H1 (cell line): ENCODE results near the gene ADCY1. TPM values are rescaled to one million over a fixed set of nuclear protein-coding genes. Genes with fewer than 3 reads are reported as not detected.
A peak's percentile ranks its signal among the peaks of the same experiment; 100 is the strongest.

Experiments used
- CTCF ChIA-PET: fragments of 300-600 bp; sonication (Branson Sonifier 250); formaldehyde crosslinking; loops from one replicate; lab custom pipeline; 2021; ENCODE audit not compliant: partially characterized antibody; lab: Charles Lee
- POLR2A ChIA-PET: fragments of 300-600 bp; sonication (Branson Sonifier 250); formaldehyde crosslinking; loops from one replicate; lab custom pipeline; 2021; ENCODE audit warnings: inconsistent platforms; ENCODE audit not compliant: partially characterized antibody; lab: Charles Lee
- DNase-seq, 2 experiments: peaks; one replicate each; pipeline versions ENCODE4 v3.0.0 to v3.0.0-alpha.2; 2010 to 2022; ENCODE audit warnings: low spot score in 2 of 2, low read depth in 1 of 2, mixed read lengths in 1 of 2
- FAIRE-seq: peaks from 2 replicates; lab custom pipeline; 2011; peaks lifted over from hg19 to GRCh38; lab: Jason Lieb, UNC
- H2AFZ ChIP-seq: 2 replicates; pipeline ENCODE4 v1.8.1; 2012; ENCODE audit warnings: low read length, inconsistent platforms
- H2AK5ac ChIP-seq: 2 replicates; pipeline ENCODE4 v1.6.1; 2013; ENCODE audit warnings: low read depth, low read length
- H2BK120ac ChIP-seq: replicated peaks from 2 replicates; pipeline ENCODE3; 2013; ENCODE audit warnings: low read depth, low read length, inconsistent platforms
- H2BK12ac ChIP-seq: 2 replicates; pipeline ENCODE4 v1.6.1; 2013; ENCODE audit warnings: low read depth, low read length
- H2BK15ac ChIP-seq: 2 replicates; pipeline ENCODE4 v1.6.1; 2013; ENCODE audit warnings: low read length
- H2BK20ac ChIP-seq: 2 replicates; pipeline ENCODE4 v1.6.1; 2013; ENCODE audit warnings: low read length
- H2BK5ac ChIP-seq: 2 replicates; pipeline ENCODE4 v1.6.1; 2013; ENCODE audit warnings: low read depth, low read length
- H3K14ac ChIP-seq: 2 replicates; pipeline ENCODE4 v1.6.1; 2013; ENCODE audit warnings: inconsistent platforms; ENCODE audit not compliant: insufficient read length
- H3K18ac ChIP-seq: 2 replicates; pipeline ENCODE4 v1.6.1; 2013; ENCODE audit warnings: low read length; ENCODE audit errors: extremely low read depth
- H3K23ac ChIP-seq: 2 replicates; pipeline ENCODE4 v1.6.1; 2013; ENCODE audit warnings: inconsistent platforms; ENCODE audit not compliant: insufficient read length
- H3K23me2 ChIP-seq: 2 replicates; pipeline ENCODE4 v1.6.1; 2013; ENCODE audit warnings: low read depth, low read length
- H3K27ac ChIP-seq: 2 replicates; pipeline ENCODE4 v1.6.1; 2011; ENCODE audit warnings: low read depth, low read length, inconsistent platforms
- H3K27me3 ChIP-seq, 4 experiments: replicated peaks in 1 of 4; 1 replicate in 1 of 4; 2 replicates in 3 of 4; pipeline versions ENCODE4 v1.6.1 to v1.8.1; 2011 to 2013; ENCODE audit warnings: low read length in 3 of 4, mild to moderate bottlenecking in 3 of 4, inconsistent platforms in 2 of 4, mixed read lengths in 2 of 4, moderate library complexity in 1 of 4; ENCODE audit not compliant: control insufficient read depth in 3 of 4, insufficient read depth in 3 of 4; ENCODE audit errors: extremely low read depth in 1 of 4
- H3K36me3 ChIP-seq, 4 experiments: 2 replicates each; pipeline versions ENCODE4 v1.6.1 to v1.8.1; 2011 to 2013; ENCODE audit warnings: mild to moderate bottlenecking in 4 of 4, low read length in 3 of 4, moderate library complexity in 2 of 4, control low read depth in 1 of 4, inconsistent platforms in 1 of 4; ENCODE audit not compliant: insufficient read depth in 4 of 4, control insufficient read depth in 2 of 4
- H3K4ac ChIP-seq: replicated peaks from 2 replicates; pipeline ENCODE3; 2013; ENCODE audit warnings: low read length, low read depth, mixed read lengths, inconsistent platforms; ENCODE audit not compliant: insufficient read length
- H3K4me1 ChIP-seq, 4 experiments: replicated peaks in 1 of 4; 1 replicate in 1 of 4; 2 replicates in 3 of 4; pipeline versions ENCODE4 v1.6.1 to v1.8.1; 2011 to 2013; ENCODE audit warnings: low read length in 3 of 4, inconsistent platforms in 2 of 4, mixed read lengths in 1 of 4; ENCODE audit not compliant: insufficient read depth in 4 of 4, control insufficient read depth in 3 of 4
- H3K4me2 ChIP-seq, 2 experiments: 2 replicates each; pipeline versions ENCODE4 v1.6.1 to v1.8.1; 2011 to 2013; ENCODE audit warnings: low read depth in 2 of 2, low read length in 2 of 2, control low read depth in 1 of 2, inconsistent platforms in 1 of 2, mild to moderate bottlenecking in 1 of 2; ENCODE audit not compliant: insufficient read depth in 1 of 2
- H3K4me3 ChIP-seq, 4 experiments: fragments of 200-600, 300-600 bp in 1 of 4; sonication (generic), shearing (Covaris generic), sonication (Bioruptor Twin) in 1 of 4; 2 replicates each; pipeline versions ENCODE4 v1.5.1 to v1.8.1; 2011 to 2016; ENCODE audit warnings: low read length in 4 of 4, low read depth in 3 of 4, control low read depth in 2 of 4, inconsistent platforms in 2 of 4, mild to moderate bottlenecking in 2 of 4, mixed read lengths in 1 of 4, moderate library complexity in 1 of 4; ENCODE audit not compliant: insufficient read depth in 2 of 4; ENCODE audit errors: extremely low read depth in 1 of 4
- H3K56ac ChIP-seq: replicated peaks from 2 replicates; pipeline ENCODE3; 2013; ENCODE audit warnings: low read depth, mild to moderate bottlenecking, mixed read lengths, low read length, inconsistent platforms; ENCODE audit not compliant: insufficient read length
- H3K79me1 ChIP-seq: 2 replicates; pipeline ENCODE4 v1.6.1; 2013; ENCODE audit warnings: low read depth, low read length, control low read depth
- H3K79me2 ChIP-seq, 2 experiments: 2 replicates each; pipeline versions ENCODE4 v1.6.1 to v1.8.1; 2012 to 2013; ENCODE audit warnings: low read length in 2 of 2, mild to moderate bottlenecking in 2 of 2, inconsistent platforms in 1 of 2; ENCODE audit not compliant: insufficient read depth in 2 of 2, control insufficient read depth in 1 of 2
- H3K9ac ChIP-seq, 4 experiments: replicated peaks in 1 of 4; 1 replicate in 1 of 4; 2 replicates in 3 of 4; pipeline versions ENCODE4 v1.6.1 to v1.8.1; 2011 to 2013; ENCODE audit warnings: low read depth in 3 of 4, low read length in 3 of 4, control low read depth in 2 of 4, mild to moderate bottlenecking in 2 of 4, moderate library complexity in 2 of 4, inconsistent platforms in 1 of 4; ENCODE audit errors: extremely low read depth in 1 of 4
- H3K9me3 ChIP-seq, 2 experiments: 2 replicates each; pipeline versions ENCODE4 v1.6.1 to v1.8.1; 2012 to 2013; ENCODE audit warnings: mild to moderate bottlenecking in 2 of 2, moderate library complexity in 2 of 2, control low read depth in 1 of 2, inconsistent platforms in 1 of 2, low read depth in 1 of 2, low read length in 1 of 2, mixed read lengths in 1 of 2; ENCODE audit not compliant: insufficient read depth in 2 of 2
- H4K20me1 ChIP-seq, 2 experiments: replicated peaks in 1 of 2; 2 replicates each; pipeline versions ENCODE3 to v1.8.1; 2011 to 2013; ENCODE audit warnings: inconsistent platforms in 2 of 2, low read length in 2 of 2, mild to moderate bottlenecking in 1 of 2; ENCODE audit not compliant: insufficient read depth in 2 of 2, control insufficient read depth in 1 of 2
- H4K5ac ChIP-seq: 2 replicates; pipeline ENCODE4 v1.6.1; 2013; ENCODE audit warnings: low read length, low read depth, mixed read lengths, inconsistent platforms; ENCODE audit not compliant: insufficient read length
- H4K8ac ChIP-seq: 2 replicates; pipeline ENCODE4 v1.8.0; 2013; ENCODE audit warnings: mild to moderate bottlenecking, moderate library complexity, low read length, inconsistent platforms; ENCODE audit not compliant: insufficient read depth; ENCODE audit errors: extremely low read depth
- H4K91ac ChIP-seq: replicated peaks from 2 replicates; pipeline ENCODE3; 2013; ENCODE audit warnings: low read length, mixed read lengths, inconsistent platforms; ENCODE audit not compliant: insufficient read length
- BRCA1 ChIP-seq: IDR thresholded peaks from 2 replicates; pipeline ENCODE4 v1.6.1; 2012; ENCODE audit warnings: low read depth, low read length, improper control_type of control experiment
- CHD1 ChIP-seq: IDR thresholded peaks from 2 replicates; pipeline ENCODE4 v1.6.1; 2012; ENCODE audit warnings: low read depth, low read length, improper control_type of control experiment
- EZH2 ChIP-seq: fragments of 200-600 bp; sonication (generic); IDR thresholded peaks from 2 replicates; pipeline ENCODE4 v1.7.1; 2012; ENCODE audit warnings: low read depth, mild to moderate bottlenecking, moderate library complexity, low read length, inconsistent platforms; ENCODE audit not compliant: severe bottlenecking
- FOSL1 ChIP-seq: IDR thresholded peaks from 2 replicates; pipeline ENCODE4 v1.6.1; 2011; ENCODE audit warnings: mild to moderate bottlenecking, low read depth, low read length, moderate library complexity; ENCODE audit not compliant: insufficient read depth
- GABPA ChIP-seq: IDR thresholded peaks from 2 replicates; pipeline ENCODE4 v1.6.1; 2011; ENCODE audit warnings: mild to moderate bottlenecking, low read length, moderate library complexity, borderline replicate concordance; ENCODE audit not compliant: insufficient read depth
- NANOG ChIP-seq: IDR thresholded peaks from 2 replicates; pipeline ENCODE4 v1.6.1; 2011; ENCODE audit warnings: low read length, low read depth, mild to moderate bottlenecking, inconsistent platforms; ENCODE audit not compliant: insufficient read depth, poor library complexity, severe bottlenecking
- SIRT6 ChIP-seq: IDR thresholded peaks from one replicate; pipeline ENCODE4 v1.7.1; 2012; ENCODE audit warnings: low read length, inconsistent platforms
- SIX5 ChIP-seq: IDR thresholded peaks from 2 replicates; pipeline ENCODE4 v1.6.1; 2011; ENCODE audit warnings: mild to moderate bottlenecking, low read depth, low read length
- SP1 ChIP-seq: IDR thresholded peaks from 2 replicates; pipeline ENCODE4 v1.6.1; 2011; ENCODE audit warnings: low read depth, low read length
- SP4 ChIP-seq: IDR thresholded peaks from 2 replicates; pipeline ENCODE4 v1.6.1; 2012; ENCODE audit warnings: low read length, inconsistent platforms
- SRF ChIP-seq: IDR thresholded peaks from 2 replicates; pipeline ENCODE4 v1.6.1; 2011; ENCODE audit warnings: mild to moderate bottlenecking, low read depth, low read length, moderate library complexity
- TBP ChIP-seq: IDR thresholded peaks from 2 replicates; pipeline ENCODE4 v1.6.1; 2011; ENCODE audit warnings: low read depth, low read length, improper control_type of control experiment
- ZNF274 ChIP-seq: IDR thresholded peaks from 2 replicates; pipeline ENCODE4 v1.7.0; 2012; ENCODE audit warnings: low read length, borderline replicate concordance; ENCODE audit errors: extremely low read depth
- WGBS, 2 experiments: shearing (Covaris generic) in 1 of 2; methylation state at CpG; one replicate each; pipeline versions ENCODE4 v1.1.6 to v1.1.7; 2013 to 2015; ENCODE audit warnings: low lambda C conversion rate in 2 of 2, mixed read lengths in 2 of 2, inconsistent platforms in 1 of 2, low coverage in 1 of 2, missing lambda C conversion rate in 1 of 2; ENCODE audit not compliant: insufficient replicate concordance in 2 of 2, insufficient coverage in 1 of 2, insufficient read length in 1 of 2; ENCODE audit errors: extremely low coverage in 1 of 2, missing lambda C conversion rate in 1 of 2; 5-methylcytosine and 5-hydroxymethylcytosine counted together
- polyA plus RNA-seq, 7 experiments: library from polyadenylated mRNA; depleted of rRNA in 3 of 7; stranded (reverse) in 5 of 7; unstranded in 2 of 7; fragments of >200 nt in 5 of 7; fragments of 200-250 nt in 2 of 7; gene quantifications; 1 replicate in 5 of 7; 2 replicates in 1 of 7; 4 replicates in 1 of 7; pipeline versions ENCODE4 v1.2.1 to v1.2.3, GENCODE V29; 2011 to 2013; ENCODE audit warnings: missing spikeins in 2 of 7, mixed read lengths in 2 of 7
- total RNA-seq: library from RNA; stranded (reverse); fragmentation: NEBNext Ultra II Directional; extraction: Animal tissue kit (Norgen Biotek cat#: 25700); gene quantifications from 2 replicates; pipeline ENCODE4 v1.2.1, GENCODE V29; 2021
- TF ChIP-seq, protein P1 (sequence below): IDR thresholded peaks from 2 replicates; pipeline ENCODE4 v1.6.1; 2012; ENCODE audit warnings: inconsistent platforms

Gene ADCY1
- total and polyA plus RNA-seq, 2 of the 8 experiments (the other 6 are each of a cell fraction or from before 2014, with no cell fraction given), result 7.9 to 26.9 TPM

- H3K23ac ChIP-seq, result no peak overlapping the region
- H2AFZ ChIP-seq, result no peak overlapping the region
- 89% methylated on average over 11 of the region's 11 CpGs; no CpG with 5 or more reads in 1 of the 2 experiments for WGBS, 2 experiments
- H4K5ac ChIP-seq, result no peak overlapping the region
- H3K4me1 ChIP-seq, result no peaks in the 10 kb centered on the region
- no peak overlapping the region for H3K4me2 ChIP-seq
- no peak overlapping the region for H2BK12ac ChIP-seq
- H3K4ac ChIP-seq, result no peak overlapping the region
- H3K56ac ChIP-seq, result no peak overlapping the region
- H2AK5ac ChIP-seq, result no peak overlapping the region
- H3K36me3 ChIP-seq, result no peaks in the 10 kb centered on the region; a peak in 1 of 8 replicates
- no peak overlapping the region for H2BK120ac ChIP-seq
- no peaks in the 10 kb centered on the region for H3K27me3 ChIP-seq
- CTCF ChIA-PET, result interaction anchor here (0.8 to 1.0 kb wide), 2 partner anchors 20 to 38 kb away, joined by 3 to 4 read pairs; no protein-coding TSS in a partner anchor
- no peaks in the 10 kb centered on the region for H3K9me3 ChIP-seq
- H3K18ac ChIP-seq, result no peak overlapping the region
- no peak for FAIRE-seq
- H3K79me2 ChIP-seq, result no peaks in the 10 kb centered on the region
- H4K91ac ChIP-seq, result no peak overlapping the region
- TF ChIP-seq SIRT6 (no peak), CHD1 (no peak), SP4 (no peak), GABPA (no peak), TBP (no peak), SP1 (no peak), NANOG (no peak), ZNF274 (no peak), FOSL1 (no peak), EZH2 (no peak), SIX5 (no peak), BRCA1 (no peak), SRF (no peak)
- TF ChIP-seq, protein P1, sequence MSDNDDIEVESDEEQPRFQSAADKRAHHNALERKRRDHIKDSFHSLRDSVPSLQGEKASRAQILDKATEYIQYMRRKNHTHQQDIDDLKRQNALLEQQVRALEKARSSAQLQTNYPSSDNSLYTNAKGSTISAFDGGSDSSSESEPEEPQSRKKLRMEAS, result no peak
- no peak overlapping the region for H2BK20ac ChIP-seq
- peak in 1 of 2 experiments; percentile 30 for DNase-seq
- H2BK15ac ChIP-seq, result no peak overlapping the region
- H3K23me2 ChIP-seq, result no peaks in the 10 kb centered on the region
- H4K20me1 ChIP-seq, result no peaks in the 10 kb centered on the region
- no peak overlapping the region for H3K27ac ChIP-seq
- no peak overlapping the region for H3K4me3 ChIP-seq
- H3K79me1 ChIP-seq, result peaks cover 4% of the 10 kb centered on the region; the same call in 1 of the 2 replicates
- H2BK5ac ChIP-seq, result no peak overlapping the region
- no peak overlapping the region for H3K14ac ChIP-seq
- no peak overlapping the region for H3K9ac ChIP-seq
- POLR2A ChIA-PET, result no interaction called here
- H4K8ac ChIP-seq, result no peak overlapping the region
Measured at GRCh38 chr7:45649560-45650346, 75.6 kb downstream of the ADCY1 start.
